Fibroblast of villous mesenchyme (primary cell): ENCODE measurements around the gene FREM2. TPM values are rescaled to one million over a fixed set of nuclear protein-coding genes. Genes with fewer than 3 reads are reported as not detected.

Source experiments
- DNase-seq: peaks from one replicate; pipeline ENCODE4 v3.0.0-alpha.2; 2010; ENCODE audit warnings: low read depth
- H3K4me3 ChIP-seq: 2 replicates; pipeline ENCODE4 v1.5.1; 2011; ENCODE audit warnings: low read depth, mild to moderate bottlenecking, low read length
- CTCF ChIP-seq: IDR thresholded peaks from 2 replicates; pipeline ENCODE4 v1.5.1; 2012; ENCODE audit warnings: low read depth, mild to moderate bottlenecking, low read length; ENCODE audit not compliant: insufficient read depth
- total RNA-seq: library from RNA; depleted of rRNA; stranded (reverse); fragments of >200 nt; gene quantifications from 2 replicates; pipeline ENCODE4 v1.2.3, GENCODE V29; 2012

FREM2 gene
- total RNA-seq, 1 donor, result not detected

- no peak overlapping the region for H3K4me3 ChIP-seq
- no peak for DNase-seq
- no peak for TF ChIP-seq CTCF
Observed at GRCh38 chr13:38785490-38785889, 98.6 kb downstream of the FREM2 start.

GRCh38 chr13:38787550-38787949 lies 100.7 kb downstream of the FREM2 start:
- DNase-seq, result no peak
- no peak for TF ChIP-seq CTCF

GRCh38 chr13:38796890-38797289 lies 110.0 kb downstream of the FREM2 start:
- TF ChIP-seq CTCF, result no peak
- DNase-seq, result no peak
- no peak overlapping the region for H3K4me3 ChIP-seq

More at GRCh38 chr13:38787550-38787949, 100.7 kb downstream of the FREM2 start:
- H3K4me3 ChIP-seq, result no peak overlapping the region

GRCh38 chr13:38803531-38803930 lies 116.7 kb downstream of the FREM2 start:
- no peak for DNase-seq
- TF ChIP-seq CTCF, result no peak

GRCh38 chr13:38804061-38804460 lies 117.2 kb downstream of the FREM2 start:
- no peak for TF ChIP-seq CTCF
- no peak overlapping the region for H3K4me3 ChIP-seq
- no peak for DNase-seq

More at GRCh38 chr13:38803531-38803930, 116.7 kb downstream of the FREM2 start:
- no peak overlapping the region for H3K4me3 ChIP-seq

GRCh38 chr13:38804536-38804935 lies 117.7 kb downstream of the FREM2 start:
- no peak for TF ChIP-seq CTCF
- no peak overlapping the region for H3K4me3 ChIP-seq
- no peak for DNase-seq

GRCh38 chr13:38814331-38814730 lies 127.5 kb downstream of the FREM2 start:
- no peak for DNase-seq
- TF ChIP-seq CTCF, result no peak
- no peak overlapping the region for H3K4me3 ChIP-seq
